Activated CD4-positive, alpha-beta T cell treated with anti-CD3 and anti-CD28 coated beads, Interleukin-2, amount 10 ng/mL, durations not matched to agents 24 days and 14 days (primary cell): ENCODE measurements around the gene ATOH7. TPM values are rescaled to one million over a fixed set of nuclear protein-coding genes. Genes with fewer than 3 reads are reported as not detected.
A peak's percentile ranks its signal among the peaks of the same experiment; 100 is the strongest.
"Not testable (repeated sequence)": the region's sequence is repeated elsewhere in the genome, so short reads cannot be mapped to it uniquely, and the experiment has no call there.

Experiments used
- DNase-seq: peaks from one replicate; pipeline ENCODE4 v3.0.0; 2022
- H3K27ac Mint-ChIP-seq: one replicate; pipeline ENCODE4 v1.8.0; 2022; ENCODE audit warnings: mild to moderate bottlenecking, mixed read lengths
- H3K27me3 Mint-ChIP-seq: one replicate; pipeline ENCODE4 v1.8.0; 2022; ENCODE audit warnings: mixed read lengths
- H3K36me3 Mint-ChIP-seq: one replicate; pipeline ENCODE4 v1.8.0; 2022; ENCODE audit warnings: low read depth, mild to moderate bottlenecking, mixed read lengths
- H3K4me1 Mint-ChIP-seq: one replicate; pipeline ENCODE4 v1.8.0; 2021; ENCODE audit warnings: mixed read lengths
- H3K4me3 Mint-ChIP-seq: one replicate; pipeline ENCODE4 v1.8.0; 2022; ENCODE audit warnings: mild to moderate bottlenecking, moderate library complexity, mixed read lengths
- H3K9me3 Mint-ChIP-seq: one replicate; pipeline ENCODE4 v1.8.0; 2021; ENCODE audit warnings: mixed read lengths
- intact Hi-C: fragments of 100-400 bp; cut with micrococcal nuclease; formaldehyde crosslinking; loops from one replicate; pipeline ENCODE4 v1.15.1; 2023
- total RNA-seq: library from RNA; stranded (reverse); gene quantifications from 2 replicates; pipeline ENCODE4 v1.2.3, GENCODE V29; 2022

Gene ATOH7
- total RNA-seq, 1 donor from 2014 or later: not detected

GRCh38 chr10:68249297-68249696, 17.4 kb upstream of the ATOH7 start:
- no peak overlapping the region for H3K27ac Mint-ChIP-seq
- DNase-seq: no peak
- intact Hi-C loops: no loop called here
- peaks cover 4% of the 10 kb centered on the region for H3K4me1 Mint-ChIP-seq
- no peaks in the 10 kb centered on the region for H3K9me3 Mint-ChIP-seq
- peaks cover 3% of the 10 kb centered on the region for H3K27me3 Mint-ChIP-seq
- H3K4me3 Mint-ChIP-seq: no peak overlapping the region
- H3K36me3 Mint-ChIP-seq: no peaks in the 10 kb centered on the region

- no peak overlapping the region for H3K27ac Mint-ChIP-seq
- no peaks in the 10 kb centered on the region for H3K36me3 Mint-ChIP-seq
- DNase-seq: no peak
- H3K4me3 Mint-ChIP-seq: no peak overlapping the region
- intact Hi-C loops: no loop called here
- H3K4me1 Mint-ChIP-seq: peaks cover 4% of the 10 kb centered on the region
- H3K27me3 Mint-ChIP-seq: peaks cover 3% of the 10 kb centered on the region
- H3K9me3 Mint-ChIP-seq: no peaks in the 10 kb centered on the region
Measured at GRCh38 chr10:68247931-68248330, 16.0 kb upstream of the ATOH7 start.

GRCh38 chr10:68246397-68246796, 14.5 kb upstream of the ATOH7 start:
- H3K9me3 Mint-ChIP-seq, H3K27me3 Mint-ChIP-seq, DNase-seq, H3K4me1 Mint-ChIP-seq, H3K4me3 Mint-ChIP-seq, H3K27ac Mint-ChIP-seq, H3K36me3 Mint-ChIP-seq, intact Hi-C loops: not testable (repeated sequence)

- intact Hi-C loops: no loop called here
- no peak overlapping the region for H3K27ac Mint-ChIP-seq
Measured at GRCh38 chr10:68242051-68242450, 10.1 kb upstream of the ATOH7 start.

GRCh38 chr10:68239596-68240150, 7.8 kb upstream of the ATOH7 start:
- no peaks in the 10 kb centered on the region for H3K36me3 Mint-ChIP-seq
- H3K4me3 Mint-ChIP-seq: no peak overlapping the region
- H3K27me3 Mint-ChIP-seq: peaks cover 5% of the 10 kb centered on the region
- H3K4me1 Mint-ChIP-seq: no peaks in the 10 kb centered on the region
- intact Hi-C loops: no loop called here
- no peaks in the 10 kb centered on the region for H3K9me3 Mint-ChIP-seq
- DNase-seq: no peak
- H3K27ac Mint-ChIP-seq: no peak overlapping the region

More at GRCh38 chr10:68242051-68242450, 10.1 kb upstream of the ATOH7 start:
- no peaks in the 10 kb centered on the region for H3K36me3 Mint-ChIP-seq
- H3K27me3 Mint-ChIP-seq: peaks cover 3% of the 10 kb centered on the region
- no peak for DNase-seq
- no peak overlapping the region for H3K4me3 Mint-ChIP-seq
- H3K9me3 Mint-ChIP-seq: no peaks in the 10 kb centered on the region
- no peaks in the 10 kb centered on the region for H3K4me1 Mint-ChIP-seq

GRCh38 chr10:68239069-68239468, 7.2 kb upstream of the ATOH7 start:
- Mint-ChIP-seq H3K36me3 (no peaks in the 10 kb centered on the region), H3K27me3 (peaks cover 5% of the 10 kb centered on the region), H3K4me1 (no peaks in the 10 kb centered on the region), H3K4me3 (no peak overlapping the region), H3K27ac (no peak overlapping the region), H3K9me3 (no peaks in the 10 kb centered on the region)
- intact Hi-C loops: no loop called here
- DNase-seq: no peak

DNA sequence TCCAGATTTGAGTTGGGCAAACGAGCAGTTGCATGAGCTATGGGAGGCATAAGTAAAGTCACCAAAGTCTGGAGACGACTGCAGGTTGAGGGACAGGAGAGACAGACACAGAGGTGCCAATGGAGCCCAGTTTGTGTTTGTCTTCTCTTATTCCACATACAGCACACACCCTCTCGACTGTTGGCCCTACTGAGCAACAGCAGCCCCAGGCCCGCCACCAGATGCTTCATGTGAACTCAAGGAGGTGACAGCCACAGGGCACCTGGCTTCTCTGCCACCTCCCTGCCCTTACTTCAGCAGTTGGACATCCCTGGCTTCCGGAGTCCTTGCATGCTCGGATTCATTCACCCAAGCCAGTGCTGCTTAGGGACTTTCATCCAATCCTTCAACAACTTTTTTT, 6.5 kb upstream of the ATOH7 start:
- no peak for DNase-seq
- Mint-ChIP-seq H3K9me3 (no peaks in the 10 kb centered on the region), H3K36me3 (no peaks in the 10 kb centered on the region), H3K27me3 (peaks cover 9% of the 10 kb centered on the region), H3K4me3 (no peak overlapping the region), H3K27ac (no peak overlapping the region), H3K4me1 (no peaks in the 10 kb centered on the region)
- intact Hi-C loops: no loop called here

- H3K9me3 Mint-ChIP-seq: no peaks in the 10 kb centered on the region
Measured at GRCh38 chr10:68237173-68237572, 5.3 kb upstream of the ATOH7 start.

DNA sequence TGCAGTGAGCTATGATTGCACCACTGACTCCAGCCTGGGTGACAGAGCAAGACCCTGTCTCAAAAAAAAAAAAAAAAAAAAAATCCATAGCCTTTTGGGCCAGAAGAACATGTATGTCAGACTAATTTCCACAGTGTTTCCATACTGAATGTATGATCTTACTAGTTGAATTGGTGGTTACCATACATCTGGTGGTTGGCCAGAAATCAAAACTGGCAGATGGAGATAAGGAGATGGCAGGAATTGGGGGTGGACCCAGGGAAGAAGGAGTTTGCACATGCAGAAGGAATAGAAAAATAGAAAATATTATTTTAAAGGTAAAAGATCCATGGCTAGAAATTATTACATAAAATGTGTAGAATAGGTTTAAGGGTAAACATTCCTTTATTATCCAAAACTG, 3.7 kb upstream of the ATOH7 start:
- Mint-ChIP-seq H3K4me1 (peaks cover 6% of the 10 kb centered on the region), H3K27me3 (peaks cover 26% of the 10 kb centered on the region), H3K4me3 (no peak overlapping the region), H3K9me3 (no peaks in the 10 kb centered on the region), H3K36me3 (no peaks in the 10 kb centered on the region), H3K27ac (no peak overlapping the region)
- no peak for DNase-seq
- intact Hi-C loops: no loop called here

More at GRCh38 chr10:68237173-68237572, 5.3 kb upstream of the ATOH7 start:
- H3K27me3 Mint-ChIP-seq: peaks cover 17% of the 10 kb centered on the region
- no peak overlapping the region for H3K27ac Mint-ChIP-seq
- DNase-seq: no peak
- H3K36me3 Mint-ChIP-seq: no peaks in the 10 kb centered on the region
- no peaks in the 10 kb centered on the region for H3K4me1 Mint-ChIP-seq
- intact Hi-C loops: no loop called here
- no peak overlapping the region for H3K4me3 Mint-ChIP-seq

DNA sequence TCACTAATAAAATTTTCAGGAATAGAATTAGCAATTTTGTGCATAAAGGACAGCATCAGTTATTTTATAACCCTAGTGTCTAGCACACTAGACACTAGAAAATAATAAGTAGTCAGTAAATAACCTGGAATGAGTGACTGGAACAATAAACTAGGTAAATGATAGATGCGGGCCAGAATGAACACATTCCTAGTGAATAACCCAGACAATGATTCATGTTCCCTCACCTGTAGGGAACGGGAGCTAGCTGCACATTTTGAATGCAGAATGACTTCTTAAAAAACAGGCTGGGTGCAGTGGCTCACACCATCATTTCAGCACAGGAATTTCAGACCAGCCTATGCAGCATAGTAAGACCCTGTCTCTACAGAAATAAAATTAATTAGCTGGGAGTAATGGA, 3.2 kb upstream of the ATOH7 start:
- Mint-ChIP-seq H3K9me3 (no peaks in the 10 kb centered on the region), H3K4me3 (no peak overlapping the region), H3K36me3 (no peaks in the 10 kb centered on the region), H3K27me3 (peaks cover 27% of the 10 kb centered on the region), H3K4me1 (peaks cover 6% of the 10 kb centered on the region), H3K27ac (no peak overlapping the region)
- no peak for DNase-seq
- intact Hi-C loops: no loop called here

DNA sequence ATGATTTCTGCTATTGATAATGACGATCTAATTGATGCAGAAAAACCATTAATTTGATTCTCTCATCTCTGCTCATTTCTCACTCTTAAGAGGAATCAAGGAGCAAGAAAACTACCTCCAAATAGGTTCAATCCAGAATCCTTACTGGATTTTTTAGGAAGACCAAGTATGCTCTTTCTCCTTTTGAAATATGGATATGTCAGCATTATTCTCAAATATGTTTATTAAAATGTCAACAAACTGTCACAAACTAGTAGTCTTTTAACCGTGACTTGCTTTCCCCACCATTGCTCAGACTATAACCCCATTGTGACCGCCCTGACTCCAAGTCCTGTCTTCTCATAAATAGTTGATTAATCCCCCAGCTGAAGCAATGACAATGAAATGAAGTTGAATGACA, 1.1 kb upstream of the ATOH7 start:
- no peak overlapping the region for H3K27ac Mint-ChIP-seq
- intact Hi-C loops: no loop called here
- no peaks in the 10 kb centered on the region for H3K9me3 Mint-ChIP-seq
- peaks cover 6% of the 10 kb centered on the region for H3K4me1 Mint-ChIP-seq
- H3K27me3 Mint-ChIP-seq: peaks cover 41% of the 10 kb centered on the region
- H3K36me3 Mint-ChIP-seq: no peaks in the 10 kb centered on the region
- no peak for DNase-seq
- H3K4me3 Mint-ChIP-seq: no peak overlapping the region

DNA sequence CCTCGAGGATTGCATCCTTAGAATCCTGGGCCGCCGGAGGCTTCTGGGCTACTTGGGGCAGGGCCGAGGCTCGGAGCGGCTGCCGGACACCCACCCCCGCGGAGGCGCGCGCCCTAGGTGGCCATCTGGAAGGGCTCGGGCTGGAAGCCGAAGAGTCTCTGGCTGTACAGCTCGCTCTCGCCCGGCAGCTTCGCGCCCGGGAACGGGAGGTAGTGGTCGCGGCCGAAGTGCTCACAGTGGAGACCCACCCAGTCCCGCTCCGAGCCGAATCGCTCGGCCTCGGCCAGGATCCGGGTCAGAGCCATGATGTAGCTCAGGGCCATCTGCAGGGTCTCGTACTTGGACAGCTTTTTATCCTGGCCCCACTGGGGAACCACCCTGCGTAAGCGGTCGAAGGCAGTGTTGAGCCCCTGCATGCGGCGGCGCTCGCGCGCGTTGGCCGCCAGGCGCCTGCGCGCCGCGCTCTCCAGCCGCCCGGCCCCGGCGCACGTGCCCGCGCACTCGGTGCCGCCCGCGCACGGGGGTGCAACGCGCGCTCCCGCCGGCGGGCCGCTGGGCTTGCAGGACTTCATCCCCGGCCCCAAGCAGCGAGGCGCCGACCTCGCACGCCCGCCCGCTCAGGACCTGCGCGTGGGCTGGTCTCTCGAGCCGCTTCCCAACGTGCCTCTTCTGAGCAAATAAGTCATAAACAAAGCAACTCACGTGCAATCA, 652 bp downstream of the ATOH7 start:
- H3K27me3 Mint-ChIP-seq: peaks cover 50% of the 10 kb centered on the region
- no peak overlapping the region for H3K27ac Mint-ChIP-seq
- peak; percentile 82 for DNase-seq
- peak overlapping the region; percentile 83 for H3K4me3 Mint-ChIP-seq
- H3K36me3 Mint-ChIP-seq: no peaks in the 10 kb centered on the region
- H3K9me3 Mint-ChIP-seq: no peaks in the 10 kb centered on the region
- intact Hi-C loops: no loop called here
- peaks cover 6% of the 10 kb centered on the region for H3K4me1 Mint-ChIP-seq

- no peaks in the 10 kb centered on the region for H3K36me3 Mint-ChIP-seq
- no peak overlapping the region for H3K27ac Mint-ChIP-seq
- H3K27me3 Mint-ChIP-seq: peaks cover 45% of the 10 kb centered on the region
- H3K9me3 Mint-ChIP-seq: no peaks in the 10 kb centered on the region
- no peak overlapping the region for H3K4me3 Mint-ChIP-seq
- H3K4me1 Mint-ChIP-seq: peaks cover 6% of the 10 kb centered on the region
- DNase-seq: no peak
- intact Hi-C loops: no loop called here
Measured at GRCh38 chr10:68230268-68230667, 1.6 kb downstream of the ATOH7 start.

GRCh38 chr10:68224810-68225209, 7.1 kb downstream of the ATOH7 start:
- intact Hi-C loops: no loop called here
- Mint-ChIP-seq H3K4me1 (no peaks in the 10 kb centered on the region), H3K36me3 (no peaks in the 10 kb centered on the region), H3K27ac (no peak overlapping the region), H3K27me3 (peaks cover 23% of the 10 kb centered on the region), H3K9me3 (no peaks in the 10 kb centered on the region), H3K4me3 (no peak overlapping the region)
- DNase-seq: no peak
